GM18526 (cell line): ENCODE data around the gene PPP2R2B.

ENCODE experiments used
- POLR2A ChIP-seq: IDR thresholded peaks from 3 replicates; pipeline ENCODE4 v1.6.1; 2011; ENCODE audit not compliant: insufficient read length; ENCODE audit errors: extremely low read depth

Gene PPP2R2B

GRCh38 chr5:146659961-146660360 lies 218.6 kb downstream of the PPP2R2B start:
- TF ChIP-seq POLR2A: no peak

GRCh38 chr5:146656703-146657102 lies 221.9 kb downstream of the PPP2R2B start:
- TF ChIP-seq POLR2A: no peak

- TF ChIP-seq POLR2A: no peak
These were observed 225.0 kb downstream of the PPP2R2B start for GRCh38 chr5:146653560-146653959.

- TF ChIP-seq POLR2A: no peak
These were observed 226.0 kb downstream of the PPP2R2B start for GRCh38 chr5:146652547-146652946.

GRCh38 chr5:146647656-146648199 lies 230.8 kb downstream of the PPP2R2B start:
- no peak for TF ChIP-seq POLR2A

GRCh38 chr5:146646441-146646840 lies 232.1 kb downstream of the PPP2R2B start:
- TF ChIP-seq POLR2A: no peak

GRCh38 chr5:146645342-146645741 lies 233.2 kb downstream of the PPP2R2B start:
- no peak for TF ChIP-seq POLR2A

- TF ChIP-seq POLR2A: no peak
These were observed 233.7 kb downstream of the PPP2R2B start for GRCh38 chr5:146644831-146645230.

- no peak for TF ChIP-seq POLR2A
These were observed 234.8 kb downstream of the PPP2R2B start for GRCh38 chr5:146643776-146644175.

- TF ChIP-seq POLR2A: no peak
These were observed 236.1 kb downstream of the PPP2R2B start for GRCh38 chr5:146642410-146642809.

- no peak for TF ChIP-seq POLR2A
These were observed 236.6 kb downstream of the PPP2R2B start for GRCh38 chr5:146641941-146642340.

- TF ChIP-seq POLR2A: no peak
These were observed 238.2 kb downstream of the PPP2R2B start for GRCh38 chr5:146640285-146640896.

- TF ChIP-seq POLR2A: no peak
These were observed 243.1 kb downstream of the PPP2R2B start for GRCh38 chr5:146635443-146635842.

GRCh38 chr5:146633323-146633764 lies 245.2 kb downstream of the PPP2R2B start:
- no peak for TF ChIP-seq POLR2A

GRCh38 chr5:146632620-146633322 lies 245.8 kb downstream of the PPP2R2B start:
- no peak for TF ChIP-seq POLR2A

- TF ChIP-seq POLR2A: no peak
These were observed 248.1 kb downstream of the PPP2R2B start for GRCh38 chr5:146630472-146630871.
